Kidney (tissue), 14 donors: ENCODE data around the gene SPEM1. TPM values are rescaled to one million over a fixed set of nuclear protein-coding genes. Genes with fewer than 3 reads are reported as not detected.

ENCODE experiments used
- DNase-seq, 5 donors: peaks; one replicate each; pipeline ENCODE4 v3.0.0-alpha.2; 2013 to 2020
- FAIRE-seq: peaks from 2 replicates; lab custom pipeline; 2012; peaks lifted over from hg19 to GRCh38; lab: Jason Lieb, UNC
- H3K27ac ChIP-seq, 2 donors: one replicate each; pipeline ENCODE4 v1.7.0; 2013; ENCODE audit warnings: low read depth in 2 of 2, low read length in 2 of 2, inconsistent platforms in 1 of 2
- H3K27me3 ChIP-seq: one replicate; pipeline ENCODE4 v1.7.1; 2013; ENCODE audit warnings: low read length, inconsistent platforms; ENCODE audit not compliant: control insufficient read depth, insufficient read depth
- H3K36me3 ChIP-seq, 3 donors: one replicate each; pipeline versions ENCODE4 v1.7.0 to v1.7.1; 2013; ENCODE audit warnings: low read length in 3 of 3, control low read depth in 1 of 3, inconsistent platforms in 1 of 3; ENCODE audit not compliant: insufficient read depth in 3 of 3, control insufficient read depth in 2 of 3
- H3K4me1 ChIP-seq, 3 donors: one replicate each; pipeline versions ENCODE4 v1.7.0 to v1.7.1; 2013; ENCODE audit warnings: low read length in 3 of 3, inconsistent platforms in 1 of 3, low read depth in 1 of 3; ENCODE audit not compliant: control insufficient read depth in 2 of 3, insufficient read depth in 2 of 3
- H3K4me3 ChIP-seq, 3 donors: one replicate each; pipeline versions ENCODE4 v1.7.0 to v1.8.1; 2013; ENCODE audit warnings: low read length in 3 of 3, control low read depth in 1 of 3, inconsistent platforms in 1 of 3
- H3K9ac ChIP-seq, 3 donors: one replicate each; pipeline versions ENCODE4 v1.7.0 to v1.7.1; 2013; ENCODE audit warnings: low read length in 3 of 3, control low read depth in 1 of 3, inconsistent platforms in 1 of 3
- H3K9me3 ChIP-seq, 3 donors: one replicate each; pipeline versions ENCODE4 v1.7.0 to v1.7.1; 2013; ENCODE audit warnings: low read length in 3 of 3, control low read depth in 1 of 3, inconsistent platforms in 1 of 3; ENCODE audit not compliant: control insufficient read depth in 2 of 3, insufficient read depth in 1 of 3
- CTCF ChIP-seq: IDR thresholded peaks from 3 replicates; pipeline ENCODE4 v1.5.1; 2012; ENCODE audit warnings: mild to moderate bottlenecking, moderate library complexity, borderline replicate concordance; ENCODE audit not compliant: insufficient read depth; ENCODE audit errors: extremely low read depth
- intact Hi-C: fragments of 100-400 bp; cut with DNase I; formaldehyde crosslinking; loops from one replicate; pipeline ENCODE4 v1.11.1; 2022
- polyA plus RNA-seq: library from polyadenylated mRNA; stranded (reverse); fragments of 350-450 nt; fragmentation: Illumina TruSeq; extraction: RNeasy Lipid Tissue Mini Kit (QIAGEN cat#74804); gene quantifications from one replicate; pipeline ENCODE4 v1.2.3, GENCODE V29; 2014; ENCODE audit warnings: low read depth, low replicate concordance; ENCODE audit not compliant: insufficient read depth
- total RNA-seq: library from RNA; stranded (reverse); fragmentation: NEBNext Ultra II Directional; extraction: Animal tissue kit (Norgen Biotek cat#: 25700); gene quantifications from one replicate; pipeline ENCODE4 v1.2.1, GENCODE V29; 2021
- donor health status: control.
- donor health status: control.
- donor health status: control.
- donor health status: control.
- donor health status: control.
- donor health status: DM: yes; HTN: yes; CAD: no.
- donor health status: Normal renal cell carcinoma (clear cell type).

The SPEM1 gene
- total and polyA plus RNA-seq, 2 donors from 2014 or later: not detected

- peaks cover 7% of the 10 kb centered on the region for H3K27me3 ChIP-seq
- peak; percentile 62 to 90 (median 80) for DNase-seq
These were observed 18.0 kb downstream of the SPEM1 start for GRCh38 chr17:7437950-7438614.

GRCh38 chr17:7438656-7439460, 18.7 kb downstream of the SPEM1 start:
- H3K27me3 ChIP-seq: peaks cover 7% of the 10 kb centered on the region
- H3K9ac ChIP-seq: no peak overlapping the region

More at GRCh38 chr17:7437950-7438614, 18.0 kb downstream of the SPEM1 start:
- Histone ChIP-seq H3K36me3 (no peaks in the 10 kb centered on the region), H3K4me1 (peaks cover 0 to 26% (median 5%) of the 10 kb centered on the region in 3 donors), H3K4me3 (peak overlapping the region; percentile 42 to 79 (median 52)), H3K27ac (peak overlapping the region; percentile 53 to 86), H3K9ac (peak overlapping the region; percentile 26 to 48 (median 29)), H3K9me3 (no peaks in the 10 kb centered on the region)
- no peak for FAIRE-seq
- TF ChIP-seq CTCF: no peak
- intact Hi-C loops: no loop called here

GRCh38 chr17:7439462-7440112, 19.5 kb downstream of the SPEM1 start, which contains the start of gene FGF11:
Gene FGF11 (plus strand): TSS chr17:7439512. CDS start chr17:7439621, 109 bp downstream.
- intact Hi-C loops: no loop called here
- no peak for TF ChIP-seq CTCF
- no peaks in the 10 kb centered on the region for H3K36me3 ChIP-seq
- FAIRE-seq (no peak), DNase-seq (peak in 3 of 5 donors; percentile 45 to 80 (median 72))
- H3K27me3 ChIP-seq: peaks cover 7% of the 10 kb centered on the region
- H3K9ac ChIP-seq: peak within 1 kb of the TSS in 2 of 3 donors; percentile 55 to 75
- H3K27ac ChIP-seq: peak within 1 kb of the TSS; percentile 53 to 86
- peak within 1 kb of the TSS; percentile 42 to 51 (median 49) for H3K4me3 ChIP-seq
- H3K9me3 ChIP-seq: no peaks in the 10 kb centered on the region
- H3K4me1 ChIP-seq: peaks cover 0 to 26% (median 5%) of the 10 kb centered on the region in 3 donors

More at GRCh38 chr17:7438656-7439460, 18.7 kb downstream of the SPEM1 start:
- FAIRE-seq (no peak), DNase-seq (peak in 1 of 5 donors; percentile 38)
- no peaks in the 10 kb centered on the region for H3K9me3 ChIP-seq
- peak overlapping the region in 1 of 3 donors; percentile 48 for H3K4me3 ChIP-seq
- intact Hi-C loops: no loop called here
- no peak for TF ChIP-seq CTCF
- H3K36me3 ChIP-seq: no peaks in the 10 kb centered on the region
- no peak overlapping the region for H3K27ac ChIP-seq
- peaks cover 0 to 26% (median 5%) of the 10 kb centered on the region in 3 donors for H3K4me1 ChIP-seq
